GM19023 (cell line): ENCODE data around the gene AFG1L.
"Not testable (repeated sequence)": the region's sequence is repeated elsewhere in the genome, so short reads cannot be mapped to it uniquely, and the experiment has no call there.

Source experiments
- ATAC-seq: cut with Tn5 transposase; IDR thresholded peaks from one replicate; pipeline ENCODE4 v1.9.1; 2021; ENCODE audit warnings: mild to moderate bottlenecking, moderate library complexity; ENCODE audit not compliant: unreplicated experiment

AFG1L gene

DNA sequence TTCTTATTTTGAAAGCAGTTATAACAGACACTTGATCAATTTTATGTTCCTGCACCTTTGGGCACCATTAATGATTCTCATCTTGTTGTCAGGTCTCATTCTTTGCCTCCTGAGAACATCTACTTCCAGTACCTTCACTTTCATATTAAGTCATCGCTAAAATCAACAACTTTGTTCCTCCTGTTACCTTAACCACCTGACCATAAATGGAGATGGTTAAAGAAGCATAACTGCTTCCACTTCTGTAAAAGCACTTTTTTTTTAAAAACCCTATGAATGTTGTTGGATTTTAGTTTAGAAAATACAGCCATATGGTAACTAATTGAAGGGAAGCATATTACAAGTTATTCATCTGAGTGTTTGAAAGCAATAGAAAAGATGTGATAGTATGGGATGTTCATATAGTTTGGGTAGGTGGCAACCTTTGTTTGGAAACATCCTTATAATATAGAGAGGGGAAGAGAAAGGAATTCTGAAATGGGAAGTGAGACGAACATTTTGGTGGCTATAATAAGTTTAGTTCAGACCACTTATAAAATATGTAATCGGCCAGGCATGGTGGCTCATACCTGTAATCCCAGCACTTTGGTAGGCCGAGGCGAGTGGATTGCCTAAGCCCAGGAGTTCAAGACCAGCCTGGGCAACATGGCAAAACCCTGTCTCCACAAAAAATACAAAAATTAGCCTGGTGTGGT, 53.9 kb downstream of the AFG1L start:
- ATAC-seq: peak; percentile 92

DNA sequence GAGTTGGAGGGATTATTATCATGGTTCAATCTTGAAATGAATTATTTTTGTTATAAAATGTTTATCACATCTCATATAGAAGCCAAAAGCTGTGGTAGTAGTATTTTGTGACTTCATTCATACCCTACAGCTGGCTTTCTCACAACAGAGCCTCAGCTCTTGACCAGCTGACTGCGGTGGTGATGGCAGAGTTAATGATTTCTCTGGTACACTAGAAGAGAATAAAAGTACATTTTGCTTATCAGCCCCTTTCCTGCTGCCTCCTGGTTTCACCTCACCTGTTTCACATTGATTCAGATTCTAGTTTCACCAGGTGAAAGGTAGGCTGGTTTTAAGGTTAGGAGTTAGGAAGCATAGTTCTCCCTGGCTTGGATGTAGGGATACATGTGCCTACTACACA, 55.7 kb downstream of the AFG1L start:
- peak; percentile 50 for ATAC-seq

DNA sequence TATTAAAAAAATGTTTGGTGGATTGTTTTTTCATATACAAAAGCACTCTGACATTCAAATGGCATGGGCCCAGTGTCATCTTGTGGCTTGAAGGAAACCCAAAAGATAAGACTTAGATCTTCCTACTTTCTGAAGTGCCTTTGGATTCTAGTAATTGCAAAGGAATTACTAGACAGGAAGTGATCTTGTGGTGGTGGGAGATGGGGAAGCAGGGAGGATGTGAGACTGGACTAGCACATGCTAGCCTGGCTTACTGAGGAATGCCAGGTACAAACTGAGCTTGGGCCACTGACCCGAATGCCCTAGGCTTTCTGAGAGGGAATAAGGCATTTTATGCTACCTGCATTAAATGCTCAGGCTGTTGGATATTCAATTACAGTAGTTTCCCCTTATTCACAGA, 59.0 kb downstream of the AFG1L start:
- no peak for ATAC-seq

DNA sequence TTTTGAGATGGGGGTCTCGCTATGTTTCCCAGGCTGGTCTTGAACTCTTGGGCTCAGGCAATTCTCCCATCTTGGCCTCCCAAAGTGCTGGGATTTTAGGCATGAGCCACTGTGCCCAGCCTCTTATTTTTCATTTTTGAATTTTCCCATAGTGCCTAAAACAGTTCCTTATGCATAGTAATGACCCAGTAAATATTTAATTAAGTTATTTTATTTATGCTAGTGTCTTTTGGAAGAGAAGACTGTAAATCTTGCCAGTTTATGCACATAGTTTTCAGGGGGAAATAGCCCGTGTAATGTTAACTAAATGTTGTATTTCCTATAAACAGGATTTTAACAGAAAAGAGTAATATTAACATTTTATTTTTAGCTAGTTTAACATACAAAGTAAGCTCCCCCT, 60.3 kb downstream of the AFG1L start:
- ATAC-seq: no peak

DNA sequence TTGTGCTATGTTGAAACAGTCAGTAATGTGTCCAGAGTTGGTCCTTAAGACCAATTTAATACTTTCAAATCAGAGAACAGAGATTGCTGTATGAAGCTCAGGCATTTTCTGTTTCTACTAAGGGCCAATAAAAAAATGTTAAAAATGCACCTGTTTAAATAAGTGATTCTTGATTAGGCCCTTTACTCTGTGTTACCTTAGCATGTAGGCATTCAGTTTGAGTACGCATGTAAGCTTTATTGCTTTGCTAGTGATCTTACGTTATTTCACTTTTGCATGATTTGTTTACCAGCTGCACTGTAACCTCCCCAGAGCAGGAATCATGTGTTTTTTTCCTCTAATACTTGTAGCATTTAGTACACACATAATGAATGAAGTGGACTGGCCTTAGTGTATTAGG, 61.0 kb downstream of the AFG1L start:
- no peak for ATAC-seq

DNA sequence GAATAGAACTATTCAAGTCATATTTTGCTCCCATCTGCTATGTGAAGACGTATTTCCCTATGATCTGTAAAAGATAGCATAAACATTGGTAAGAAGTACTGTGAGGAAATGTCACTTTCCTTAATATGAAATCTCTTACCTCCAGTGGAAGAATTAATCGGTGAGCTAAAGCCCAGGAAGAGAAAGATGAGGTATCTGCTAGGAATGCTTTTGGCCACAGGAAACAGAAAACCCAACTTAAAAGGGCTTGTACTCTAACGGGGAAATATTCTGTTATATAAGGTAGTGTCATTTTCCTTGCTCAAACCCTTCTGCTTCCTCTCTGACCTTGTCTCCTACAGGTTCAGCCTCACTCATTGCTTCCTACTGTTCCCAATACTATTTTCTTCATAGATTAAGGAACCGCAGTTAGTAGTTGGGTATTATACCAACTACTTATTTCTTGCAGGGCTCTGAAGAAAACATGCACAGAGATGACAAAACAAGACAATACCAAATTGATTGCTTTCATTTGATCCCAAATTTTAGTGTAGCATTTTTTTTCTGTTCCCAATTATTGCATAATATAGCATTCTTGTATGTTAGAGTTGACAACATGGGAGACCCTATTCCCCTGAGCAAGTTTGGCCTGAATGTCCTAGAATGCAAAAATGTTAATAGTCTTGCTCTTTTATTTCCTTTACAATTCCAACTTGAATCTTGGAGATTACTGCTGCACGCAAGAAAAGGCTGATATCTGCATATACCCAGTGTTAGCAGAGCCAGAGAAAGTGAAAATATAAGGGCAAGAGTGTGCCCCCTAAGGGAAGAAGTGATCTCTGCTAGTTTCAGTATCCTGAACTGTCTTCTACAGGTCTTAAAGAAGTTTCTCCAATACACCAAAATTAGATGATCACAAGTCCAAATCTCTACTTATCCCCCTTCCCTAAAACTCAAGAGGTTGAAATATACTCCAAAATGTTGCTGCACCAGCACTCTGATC, 65.3 kb downstream of the AFG1L start:
- ATAC-seq: no peak

DNA sequence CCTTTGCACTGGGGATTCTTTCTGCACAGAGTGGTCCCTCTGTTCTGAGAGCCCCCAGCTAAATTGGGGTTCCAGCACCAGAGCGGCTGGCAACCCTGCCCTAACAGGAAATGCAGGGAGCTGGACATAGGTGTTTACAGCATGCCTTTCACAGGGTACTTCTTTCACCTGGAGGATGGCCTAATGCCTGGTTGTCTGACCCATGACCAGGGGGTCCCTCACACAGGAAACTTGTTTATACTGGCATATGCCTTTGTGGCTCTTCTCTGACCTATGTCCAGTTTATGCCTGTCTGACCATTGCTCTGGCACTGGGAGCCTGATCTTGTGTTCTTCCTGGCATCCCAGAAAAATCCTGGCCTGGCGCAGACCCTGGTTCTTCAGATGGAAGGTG, 66.1 kb downstream of the AFG1L start:
- no peak for ATAC-seq

DNA sequence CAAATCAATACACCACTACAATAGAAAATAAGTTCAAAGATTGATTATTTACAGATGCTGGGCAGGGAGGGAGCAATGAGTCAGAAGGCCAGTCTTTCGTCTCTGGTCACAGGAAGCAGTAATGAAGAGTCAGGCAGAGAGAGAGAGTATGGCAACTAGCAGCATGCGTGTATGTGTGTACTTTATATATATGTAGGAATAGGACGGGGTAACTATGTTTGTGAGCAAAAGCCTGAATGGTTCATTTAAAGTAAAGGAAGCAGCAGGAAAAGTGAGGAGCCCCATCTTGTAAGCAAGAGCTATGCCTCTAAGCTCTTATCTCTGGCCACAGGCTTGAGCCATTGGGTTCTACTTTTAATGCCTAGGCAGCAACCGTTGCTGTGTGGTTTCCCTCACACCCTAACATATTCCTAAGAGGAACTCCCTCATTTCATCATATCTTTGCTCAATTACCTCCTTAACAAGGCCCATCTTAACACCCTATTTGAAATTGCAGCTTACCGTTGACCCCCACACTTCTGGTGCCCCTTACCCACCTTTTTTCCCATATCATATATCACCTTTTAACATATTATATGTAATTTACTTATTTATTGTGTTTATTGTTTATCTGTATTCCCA, 66.6 kb downstream of the AFG1L start:
- no peak for ATAC-seq

DNA sequence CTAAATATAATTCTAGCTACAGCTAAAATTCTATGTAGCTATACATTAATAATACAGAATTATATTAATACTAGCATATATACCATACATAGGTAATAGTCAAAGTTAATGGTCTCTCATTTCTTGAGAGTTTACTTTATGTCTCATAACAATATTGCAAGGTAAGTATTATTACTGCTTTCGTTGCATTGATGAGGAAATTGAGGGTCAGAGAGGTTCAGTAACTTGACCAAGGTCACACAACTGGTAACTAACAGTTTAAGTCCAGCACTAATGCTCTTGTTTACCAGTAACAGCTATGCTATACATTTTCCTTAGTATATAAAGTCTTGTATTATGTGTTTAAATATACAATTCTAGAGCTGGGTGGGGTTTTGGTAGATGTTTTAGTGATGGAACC, 67.6 kb downstream of the AFG1L start:
- ATAC-seq: no peak

DNA sequence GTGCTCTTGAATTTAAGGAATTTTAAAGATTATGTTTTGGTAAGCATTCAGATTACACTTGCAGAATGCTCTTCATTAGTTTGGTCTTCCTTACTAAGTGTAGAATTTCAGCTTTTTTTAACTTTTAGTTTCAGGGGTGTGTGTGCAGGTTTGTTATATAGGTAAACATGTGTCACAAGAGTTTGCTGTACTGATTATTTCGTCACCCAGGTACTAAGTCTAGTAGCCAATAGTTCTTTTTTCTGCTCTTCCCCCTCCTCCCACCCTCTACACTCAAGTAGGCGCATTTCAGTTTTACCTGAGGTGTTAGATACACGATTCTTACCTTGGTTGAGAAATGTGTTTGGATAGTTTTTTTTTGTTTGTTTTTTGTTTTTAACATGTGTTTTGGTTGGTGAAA, 68.3 kb downstream of the AFG1L start:
- ATAC-seq: no peak

DNA sequence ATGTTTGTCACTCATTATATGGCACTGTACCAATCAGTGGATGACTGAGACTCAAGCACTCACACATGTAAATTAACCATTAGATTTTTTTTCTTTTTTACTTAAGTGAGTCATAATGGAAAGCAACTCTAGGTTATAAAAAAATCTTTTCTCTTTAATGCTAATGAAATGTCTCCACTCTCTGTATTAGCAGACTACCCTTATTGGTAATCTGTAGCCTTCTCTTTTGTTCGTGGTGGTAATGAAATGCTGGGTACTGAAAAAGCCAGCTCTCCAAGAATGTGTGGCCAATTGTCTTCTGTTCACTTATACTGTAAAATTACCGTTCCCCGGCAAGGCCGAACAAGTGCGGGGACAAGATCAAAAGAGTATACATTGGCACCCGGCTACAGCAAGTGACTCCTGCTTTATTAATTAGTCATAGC, 69.0 kb downstream of the AFG1L start:
- ATAC-seq: no peak

DNA sequence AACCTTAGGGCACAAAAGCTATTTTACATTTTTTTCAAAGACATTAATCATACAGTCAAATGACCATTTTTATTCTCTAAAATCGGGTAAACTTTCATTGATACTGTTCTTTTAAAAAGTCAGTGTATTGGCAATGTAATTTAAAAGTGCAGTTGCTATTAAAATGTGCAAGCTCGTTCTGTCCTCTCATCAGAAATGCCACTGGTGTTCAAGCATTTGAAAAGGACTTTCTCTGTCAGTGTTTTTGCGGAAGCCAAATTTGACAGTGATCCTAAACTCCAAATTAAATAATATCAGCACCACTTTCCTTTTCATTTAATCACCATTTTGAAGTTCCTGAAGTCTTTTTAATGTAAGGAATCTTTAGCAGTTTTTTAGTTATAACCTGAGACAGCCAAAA, 69.6 kb downstream of the AFG1L start:
- no peak for ATAC-seq

DNA sequence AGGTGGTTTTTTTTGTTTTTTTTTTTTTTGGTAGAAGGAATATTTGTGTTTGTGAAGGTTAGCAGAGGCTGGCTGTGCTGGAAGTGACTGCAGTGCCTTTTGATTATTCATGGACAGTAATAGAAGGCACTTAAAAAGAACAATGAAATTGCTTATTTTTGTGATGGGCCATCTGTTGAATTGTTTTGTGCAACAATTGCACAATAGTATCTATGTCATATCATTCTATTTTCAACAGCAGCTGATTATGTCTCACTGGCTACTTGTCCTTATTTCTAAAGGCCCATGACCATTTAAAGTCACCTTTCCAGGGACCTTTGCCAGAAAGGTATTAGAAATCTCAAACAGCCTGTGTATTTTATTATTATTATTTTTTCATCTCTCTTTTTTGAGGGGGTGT, 70.6 kb downstream of the AFG1L start:
- no peak for ATAC-seq

DNA sequence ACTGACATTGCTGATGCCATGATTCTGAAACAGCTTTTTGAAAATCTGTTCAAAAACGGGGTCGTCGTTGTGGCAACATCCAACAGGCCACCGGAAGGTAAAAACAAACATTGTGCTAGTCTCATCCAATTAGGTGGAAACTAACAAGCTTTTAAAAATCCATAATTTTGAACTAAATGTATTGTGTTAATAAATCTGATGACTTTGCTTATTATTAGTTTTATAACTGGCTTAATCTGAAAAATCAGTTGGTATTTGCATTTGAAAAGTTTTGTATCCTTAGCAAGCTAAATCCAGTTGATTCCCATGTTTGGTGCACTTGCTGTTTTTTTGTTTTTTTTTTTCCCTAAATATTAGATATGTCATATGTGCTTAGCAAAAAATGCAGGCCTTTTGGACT, 71.4 kb downstream of the AFG1L start:
- no peak for ATAC-seq

DNA sequence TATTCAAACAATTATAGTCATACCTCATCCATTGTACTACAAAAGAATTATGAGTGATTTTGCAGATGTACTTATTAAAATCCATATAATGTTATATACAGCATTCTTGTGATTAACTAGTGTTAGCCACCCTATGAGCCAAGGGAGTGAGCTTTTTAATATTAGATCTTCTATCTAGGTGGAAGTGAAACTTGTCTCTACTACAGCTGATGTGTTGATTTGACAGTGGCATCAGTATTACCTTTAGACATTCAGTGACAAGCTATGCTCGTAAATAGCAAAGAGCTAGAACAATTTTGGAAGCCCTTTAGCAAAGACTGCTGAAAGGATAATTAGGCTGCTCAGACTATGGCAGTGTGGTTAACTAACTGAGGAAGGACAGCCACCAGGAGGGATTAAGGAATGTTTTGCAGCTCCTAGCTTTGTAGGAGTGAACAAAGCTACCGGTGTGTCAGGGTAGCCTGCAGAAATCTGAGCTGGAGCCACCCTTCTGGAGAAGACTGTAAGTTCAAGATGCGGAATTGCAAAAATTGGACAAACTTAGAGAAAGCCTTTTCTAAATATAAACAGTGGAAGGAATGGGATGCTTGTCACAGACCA, 73.7 kb downstream of the AFG1L start:
- no peak for ATAC-seq

DNA sequence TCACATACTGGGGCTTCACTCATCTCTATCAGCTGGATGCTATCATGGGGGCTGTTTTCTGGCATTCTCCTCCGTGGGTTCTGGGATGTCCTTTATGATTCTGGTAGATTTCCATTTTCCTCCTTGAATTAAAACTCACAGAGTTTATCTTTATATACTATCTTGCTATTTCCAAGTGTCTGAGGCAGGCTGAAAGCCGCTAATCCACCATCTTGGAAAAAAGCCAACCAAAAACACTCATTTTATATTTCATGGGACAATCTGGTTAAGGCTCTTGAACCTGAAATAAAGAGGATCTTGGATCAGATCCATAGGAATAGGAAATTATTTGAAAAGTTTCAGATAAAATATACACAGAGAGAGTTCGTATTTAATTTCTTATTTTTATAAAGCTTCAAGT, 86.0 kb downstream of the AFG1L start:
- ATAC-seq: no peak

DNA sequence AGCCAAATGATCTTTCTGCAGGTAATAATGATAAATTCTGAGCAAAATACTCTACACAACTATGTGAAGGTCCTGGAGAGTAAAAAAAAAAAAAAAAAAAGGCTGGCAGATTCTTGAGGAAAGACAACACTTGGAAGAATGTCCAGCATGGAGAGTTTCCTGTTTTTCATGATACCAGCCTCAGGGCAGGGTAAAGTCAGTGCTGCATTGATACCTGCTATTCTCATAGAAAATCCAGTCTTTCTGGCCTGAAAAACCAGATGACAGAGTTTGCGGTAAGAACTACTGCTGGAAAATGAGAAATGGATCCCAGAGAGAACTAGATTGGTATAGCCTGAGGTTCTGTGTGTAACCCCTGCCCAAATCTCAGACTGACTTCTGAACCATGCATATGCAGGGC, 89.1 kb downstream of the AFG1L start:
- no peak for ATAC-seq

DNA sequence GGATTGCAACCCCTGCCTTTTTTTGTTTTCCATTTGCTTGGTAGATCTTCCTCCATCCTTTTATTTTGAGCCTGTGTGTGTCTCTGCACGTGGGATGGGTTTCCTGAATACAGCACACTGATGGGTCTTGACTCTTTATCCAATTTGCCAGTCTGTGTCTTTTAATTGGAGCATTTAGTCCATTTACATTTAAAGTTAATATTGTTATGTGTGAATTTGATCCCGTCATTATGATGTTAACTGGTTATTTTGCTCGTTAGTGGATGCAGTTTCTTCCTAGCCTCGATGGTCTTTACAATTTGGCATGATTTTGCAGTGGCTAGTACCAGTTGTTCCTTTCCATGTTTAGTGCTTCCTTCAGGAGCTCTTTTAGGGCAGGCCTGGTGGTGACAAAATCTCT, 94.3 kb downstream of the AFG1L start:
- ATAC-seq: not testable (repeated sequence)

DNA sequence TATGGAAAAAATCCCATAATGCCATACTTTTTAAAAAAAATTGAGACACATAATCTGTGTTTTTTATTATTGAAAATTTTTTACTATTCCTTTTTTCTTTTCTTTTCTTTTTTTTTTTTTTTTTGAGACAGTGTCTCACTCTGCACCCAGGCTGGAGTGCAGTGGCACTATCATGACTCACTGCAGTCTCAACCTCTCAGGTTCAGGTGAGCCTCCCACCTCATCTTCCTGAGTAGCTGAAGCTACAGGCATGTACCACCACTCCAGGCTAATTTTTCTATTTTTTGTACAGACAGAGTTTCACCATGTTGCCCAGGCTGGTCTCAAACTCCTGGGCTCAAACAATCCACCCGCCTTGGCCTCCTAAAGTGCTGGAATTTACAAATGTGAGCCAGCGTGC, 100.4 kb downstream of the AFG1L start:
- no peak for ATAC-seq

DNA sequence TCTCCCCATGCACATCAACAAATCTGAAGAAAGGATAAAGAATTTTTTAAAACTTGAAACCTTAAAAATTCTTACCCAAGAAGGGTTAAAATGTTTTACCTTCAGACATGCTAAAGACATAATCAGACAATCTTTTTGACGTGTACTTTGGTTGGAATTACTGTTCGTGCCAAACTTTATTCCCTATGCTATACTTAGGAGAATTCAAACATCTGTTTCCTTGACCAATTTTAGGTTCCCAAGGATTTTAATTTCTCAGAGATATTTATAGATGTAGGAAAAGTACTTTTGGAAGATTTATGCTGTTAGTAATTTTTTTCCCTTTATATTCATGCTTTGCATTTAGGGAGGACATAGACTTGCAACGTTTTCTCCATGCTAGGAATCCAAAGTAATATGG, 108.4 kb downstream of the AFG1L start:
- ATAC-seq: no peak

DNA sequence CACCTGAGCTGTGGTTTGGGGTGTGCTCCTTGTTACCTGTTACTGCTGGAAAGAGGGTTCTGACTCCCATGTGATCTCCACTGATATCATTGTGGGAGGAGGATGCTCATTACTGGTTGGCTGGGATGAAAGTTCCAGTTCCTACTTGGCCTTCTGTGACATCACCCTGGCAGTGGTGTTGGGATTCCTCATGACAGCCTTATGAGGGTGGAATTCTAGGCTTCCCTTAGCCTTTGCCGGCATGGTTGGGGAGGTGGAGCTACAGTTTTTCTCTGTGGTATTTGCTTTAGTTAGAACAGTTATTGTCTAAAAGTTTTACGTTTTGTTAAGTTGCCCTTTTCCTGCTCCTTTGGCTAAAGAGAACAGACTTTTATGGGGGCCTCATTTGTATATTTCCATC, 112.1 kb downstream of the AFG1L start:
- ATAC-seq: no peak
